Measurements from ENCODE around the gene TNKS1BP1. TPM values are rescaled to one million over a fixed set of nuclear protein-coding genes. Genes with fewer than 3 reads are reported as not detected.

TNKS1BP1 gene
- total and polyA plus RNA-seq, 2 of the 8 experiments (the other 6 are each of a cell fraction or from before 2014, with no cell fraction given), result 50.0 to 122 TPM

DNA sequence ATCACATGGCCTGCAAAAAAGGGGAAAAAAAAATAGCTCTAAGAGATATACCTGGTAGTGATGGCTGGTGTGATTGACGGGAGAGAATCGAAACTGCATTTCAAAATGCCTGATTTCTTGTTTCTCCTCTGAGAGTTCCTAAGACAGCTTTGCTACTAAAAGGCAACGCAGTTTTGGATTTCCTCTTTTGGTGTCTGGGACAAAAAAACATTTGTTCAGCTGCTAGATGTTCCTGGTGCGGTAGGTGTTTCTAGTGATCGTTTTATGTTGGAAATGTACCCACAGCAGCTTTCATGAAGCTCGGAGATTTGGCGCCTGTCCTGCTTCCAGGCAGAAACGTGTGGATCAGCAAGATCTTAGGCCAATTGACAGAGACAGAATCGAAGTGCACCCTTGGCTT is 31.5 kb upstream of the TNKS1BP1 start:
- Histone ChIP-seq H3K23ac (ENCODE audit: insufficient read length) (no peak overlapping the region), H3K36me3 (ENCODE audit: control insufficient read depth in 2 of 4, insufficient read depth in 4 of 4, low read length in 3 of 4) (no peaks in the 10 kb centered on the region), H2BK12ac (ENCODE audit: low read depth, low read length) (no peak overlapping the region), H2AFZ (ENCODE audit: low read length) (no peak overlapping the region), H3K56ac (replicated peaks; ENCODE audit: insufficient read length, low read depth, low read length) (no peak overlapping the region), H3K79me1 (ENCODE audit: low read depth, low read length) (no peaks in the 10 kb centered on the region), H4K20me1 (replicated peaks in 1 of 2; ENCODE audit: control insufficient read depth in 1 of 2, insufficient read depth in 2 of 2, low read length in 2 of 2) (no peaks in the 10 kb centered on the region), H2BK15ac (ENCODE audit: low read length) (no peak overlapping the region), H4K5ac (ENCODE audit: insufficient read length, low read depth, low read length) (no peak overlapping the region), H3K4me2 (ENCODE audit: insufficient read depth in 1 of 2, low read depth in 2 of 2, low read length in 2 of 2) (no peak overlapping the region), H2BK120ac (replicated peaks; ENCODE audit: low read depth, low read length) (no peak overlapping the region), H2AK5ac (ENCODE audit: low read depth, low read length) (no peak overlapping the region), H3K9ac (replicated peaks in 1 of 4; ENCODE audit: extremely low read depth in 1 of 4, low read depth in 3 of 4, low read length in 3 of 4) (no peak overlapping the region), H2BK20ac (ENCODE audit: low read length) (no peak overlapping the region), H4K91ac (replicated peaks; ENCODE audit: insufficient read length, low read length) (no peak overlapping the region), H3K14ac (ENCODE audit: insufficient read length) (no peak overlapping the region), H3K27me3 (replicated peaks in 1 of 4; ENCODE audit: control insufficient read depth in 3 of 4, extremely low read depth in 1 of 4, insufficient read depth in 3 of 4, low read length in 3 of 4) (no peaks in the 10 kb centered on the region; a peak in 1 of 7 replicates), H4K8ac (ENCODE audit: extremely low read depth, insufficient read depth, low read length) (no peak overlapping the region), H3K79me2 (ENCODE audit: control insufficient read depth in 1 of 2, insufficient read depth in 2 of 2, low read length in 2 of 2) (no peaks in the 10 kb centered on the region), H3K4ac (replicated peaks; ENCODE audit: insufficient read length, low read depth, low read length) (no peak overlapping the region), H3K4me1 (replicated peaks in 1 of 4; ENCODE audit: control insufficient read depth in 3 of 4, insufficient read depth in 4 of 4, low read length in 3 of 4) (peaks cover 0 to 6% (median 3%) of the 10 kb centered on the region in 4 experiments; a peak in 4 of 7 replicates), H3K9me3 (ENCODE audit: insufficient read depth in 2 of 2, low read depth in 1 of 2, low read length in 1 of 2) (no peaks in the 10 kb centered on the region), H3K4me3 (ENCODE audit: extremely low read depth in 1 of 4, insufficient read depth in 2 of 4, low read depth in 3 of 4, low read length in 4 of 4) (no peak overlapping the region), H3K23me2 (ENCODE audit: low read depth, low read length) (no peaks in the 10 kb centered on the region; the same call in 1 of the 2 replicates), H2BK5ac (ENCODE audit: low read depth, low read length) (no peak overlapping the region), H3K18ac (ENCODE audit: extremely low read depth, low read length) (no peak overlapping the region), H3K27ac (ENCODE audit: low read depth, low read length) (no peak overlapping the region)
- ChIA-PET CTCF (ENCODE audit: partially characterized antibody) (interaction anchor here (1.0 to 2.7 kb wide), 5 partner anchors 11 to 170 kb away, joined by 4 to 13 read pairs (median 5); no protein-coding TSS in a partner anchor), POLR2A (ENCODE audit: partially characterized antibody) (no interaction called here)
- TF ChIP-seq KDM4A (IDR thresholded peaks at IDR 0.05; ENCODE audit: low read depth, low read length, severe bottlenecking) (no peak), CHD2 (IDR thresholded peaks at IDR 0.05; ENCODE audit: low read length) (no peak), EZH2 (IDR thresholded peaks at IDR 0.05; ENCODE audit: low read depth, low read length, severe bottlenecking) (no peak), CHD1 (IDR thresholded peaks at IDR 0.05; ENCODE audit: low read depth, low read length) (no peak)
- 87% methylated on average over 9 of the region's 9 CpGs; no CpG with 5 or more reads in 1 of the 2 experiments for WGBS, 2 experiments (ENCODE audit: extremely low coverage in 1 of 2, insufficient coverage in 1 of 2, insufficient read length in 1 of 2, insufficient replicate concordance in 2 of 2, low coverage in 1 of 2, low lambda C conversion rate in 2 of 2, missing lambda C conversion rate in 1 of 2)
- DNase-seq (ENCODE audit: low read depth in 1 of 2, low spot score in 2 of 2) (no peak), FAIRE-seq (no peak)
